H9 (cell line): ENCODE measurements around the gene ANTKMT. TPM values are rescaled to one million over a fixed set of nuclear protein-coding genes. Genes with fewer than 3 reads are reported as not detected.

Experiments
- DNase-seq: peaks from one replicate; pipeline ENCODE4 v3.0.0-alpha.2; 2017
- H2AFZ ChIP-seq: one replicate; pipeline ENCODE4 v1.6.1; 2013; ENCODE audit warnings: mild to moderate bottlenecking, low read length, control low read depth, moderate library complexity
- H2AK5ac ChIP-seq: 2 replicates; pipeline ENCODE4 v1.6.1; 2013; ENCODE audit warnings: low read length, control low read depth, mixed read lengths; ENCODE audit not compliant: insufficient read length
- H2BK120ac ChIP-seq: one replicate; pipeline ENCODE4 v1.6.1; 2013; ENCODE audit warnings: low read depth, mild to moderate bottlenecking, low read length, control low read depth, inconsistent platforms; ENCODE audit not compliant: poor library complexity, severe bottlenecking
- H2BK12ac ChIP-seq: 2 replicates; pipeline ENCODE4 v1.6.1; 2013; ENCODE audit warnings: low read length, control low read depth, mixed read lengths, low read depth; ENCODE audit not compliant: insufficient read length
- H2BK15ac ChIP-seq: 2 replicates; pipeline ENCODE4 v1.6.1; 2013; ENCODE audit warnings: low read depth, low read length, control low read depth
- H2BK20ac ChIP-seq: one replicate; pipeline ENCODE4 v1.6.1; 2013; ENCODE audit warnings: low read depth, mild to moderate bottlenecking, low read length, control low read depth, inconsistent platforms; ENCODE audit not compliant: poor library complexity, severe bottlenecking
- H2BK5ac ChIP-seq: 2 replicates; pipeline ENCODE4 v1.6.1; 2013; ENCODE audit warnings: low read length, control low read depth, mixed read lengths; ENCODE audit not compliant: insufficient read length
- H3K14ac ChIP-seq: 2 replicates; pipeline ENCODE4 v1.6.1; 2013; ENCODE audit warnings: low read length, control low read depth; ENCODE audit not compliant: insufficient read depth
- H3K18ac ChIP-seq: 2 replicates; pipeline ENCODE4 v1.6.1; 2013; ENCODE audit warnings: low read depth, mild to moderate bottlenecking, mixed read lengths, low read length, control low read depth; ENCODE audit not compliant: insufficient read length
- H3K23ac ChIP-seq: 2 replicates; pipeline ENCODE4 v1.6.1; 2013; ENCODE audit warnings: low read length, control low read depth, mixed read lengths, low read depth; ENCODE audit not compliant: insufficient read length
- H3K23me2 ChIP-seq: 2 replicates; pipeline ENCODE4 v1.6.1; 2013; ENCODE audit warnings: low read depth, mild to moderate bottlenecking, mixed read lengths, low read length, control low read depth; ENCODE audit not compliant: insufficient read length, poor library complexity, severe bottlenecking
- H3K27ac ChIP-seq: 2 replicates; pipeline ENCODE4 v1.5.1; 2013; ENCODE audit warnings: low read length, control low read depth, mixed read lengths, low read depth; ENCODE audit not compliant: insufficient read length
- H3K27me3 ChIP-seq: 2 replicates; pipeline ENCODE4 v1.6.1; 2013; ENCODE audit warnings: low read length, control low read depth, inconsistent platforms; ENCODE audit not compliant: insufficient read depth
- H3K4ac ChIP-seq: 2 replicates; pipeline ENCODE4 v1.6.1; 2013; ENCODE audit warnings: low read depth, mild to moderate bottlenecking, control low read depth, inconsistent platforms, low read length, moderate library complexity
- H3K4me1 ChIP-seq: 2 replicates; pipeline ENCODE4 v1.6.1; 2013; ENCODE audit warnings: low read length, control low read depth, inconsistent platforms; ENCODE audit not compliant: insufficient read depth
- H3K4me2 ChIP-seq: 2 replicates; pipeline ENCODE4 v1.6.1; 2013; ENCODE audit warnings: low read length, control low read depth, mixed read lengths; ENCODE audit not compliant: insufficient read length, insufficient read depth
- H3K56ac ChIP-seq: 2 replicates; pipeline ENCODE4 v1.6.1; 2013; ENCODE audit warnings: low read depth, mild to moderate bottlenecking, mixed read lengths, low read length, control low read depth; ENCODE audit not compliant: insufficient read length
- H3K79me1 ChIP-seq: 2 replicates; pipeline ENCODE4 v1.6.1; 2013; ENCODE audit warnings: low read depth, mild to moderate bottlenecking, moderate library complexity, low read length, control low read depth, inconsistent platforms; ENCODE audit not compliant: insufficient read depth, poor library complexity, severe bottlenecking
- H3K79me2 ChIP-seq: 2 replicates; pipeline ENCODE4 v1.6.1; 2013; ENCODE audit warnings: low read length, control low read depth, inconsistent platforms; ENCODE audit not compliant: insufficient read depth
- H3K9ac ChIP-seq: 2 replicates; pipeline ENCODE4 v1.6.1; 2013; ENCODE audit warnings: low read length, control low read depth, mixed read lengths; ENCODE audit not compliant: insufficient read length; ENCODE audit errors: extremely low read depth
- H3K9me3 ChIP-seq: one replicate; pipeline ENCODE4 v1.6.1; 2013; ENCODE audit warnings: low read depth, low read length, inconsistent platforms; ENCODE audit not compliant: control insufficient read depth
- H3T11ph ChIP-seq: one replicate; pipeline ENCODE4 v1.6.1; 2013; ENCODE audit warnings: mild to moderate bottlenecking, low read length, control low read depth, inconsistent platforms
- H4K20me1 ChIP-seq: one replicate; pipeline ENCODE4 v1.6.1; 2013; ENCODE audit not compliant: control insufficient read depth, insufficient read length, insufficient read depth
- H4K5ac ChIP-seq: 2 replicates; pipeline ENCODE4 v1.6.1; 2013; ENCODE audit warnings: low read depth, mild to moderate bottlenecking, mixed read lengths, low read length, control low read depth; ENCODE audit not compliant: insufficient read length
- H4K8ac ChIP-seq: replicated peaks from 2 replicates; pipeline ENCODE4 v1.6.1; 2013; ENCODE audit warnings: low read length, control low read depth, mixed read lengths, low read depth; ENCODE audit not compliant: insufficient read length
- H4K91ac ChIP-seq: 2 replicates; pipeline ENCODE4 v1.6.1; 2013; ENCODE audit warnings: low read depth, mild to moderate bottlenecking, moderate library complexity, mixed read lengths, low read length, control low read depth; ENCODE audit not compliant: insufficient read length
- H3K27ac Mint-ChIP-seq, 3 experiments: 2 replicates in 2 of 3; 3 replicates in 1 of 3; pipeline ENCODE4 v1.8.0; 2020 to 2021; ENCODE audit warnings: mixed read lengths in 3 of 3, mild to moderate bottlenecking in 1 of 3, moderate library complexity in 1 of 3
- H3K27me3 Mint-ChIP-seq: 2 replicates; pipeline ENCODE4 v1.8.0; 2021; ENCODE audit warnings: low read depth, mild to moderate bottlenecking, moderate library complexity, mixed read lengths
- H3K36me3 Mint-ChIP-seq, 3 experiments: 2 replicates in 2 of 3; 3 replicates in 1 of 3; pipeline ENCODE4 v1.8.0; 2020 to 2021; ENCODE audit warnings: low read depth in 3 of 3, mixed read lengths in 3 of 3; ENCODE audit not compliant: insufficient read depth in 1 of 3
- H3K4me1 Mint-ChIP-seq, 2 experiments: 2 replicates each; pipeline ENCODE4 v1.8.0; 2020; ENCODE audit warnings: mixed read lengths in 2 of 2
- H3K4me3 Mint-ChIP-seq, 2 experiments: 2 replicates in 1 of 2; 3 replicates in 1 of 2; pipeline ENCODE4 v1.8.0; 2020 to 2021; ENCODE audit warnings: mild to moderate bottlenecking in 2 of 2, mixed read lengths in 2 of 2, moderate library complexity in 1 of 2
- H3K9me3 Mint-ChIP-seq, 2 experiments: 2 replicates in 1 of 2; 3 replicates in 1 of 2; pipeline ENCODE4 v1.8.0; 2020; ENCODE audit warnings: mild to moderate bottlenecking in 2 of 2, mixed read lengths in 2 of 2, moderate library complexity in 1 of 2
- WGBS: extraction: QIAGEN DNeasy Blood & Tissue Kit; methylation state at CpG from one replicate; pipeline ENCODE4 v1.1.7; 2013; ENCODE audit warnings: missing lambda C conversion rate, low lambda C conversion rate, mixed read lengths; ENCODE audit not compliant: insufficient read length; ENCODE audit errors: extremely low coverage; 5-methylcytosine and 5-hydroxymethylcytosine counted together
- total RNA-seq: library from RNA; stranded (reverse); gene quantifications from 2 replicates; pipeline ENCODE4 v1.2.1, GENCODE V29; 2021
- TF ChIP-seq, protein P1 (sequence below): fragments of 200-600 bp; sonication (generic); conservative IDR thresholded peaks from 3 replicates; pipeline ENCODE4 v1.8.0; 2021; ENCODE audit warnings: antibody characterized with exemption, mild to moderate bottlenecking

Gene ANTKMT
- total RNA-seq, 1 experiment from 2014 or later: 31.5 TPM

DNA sequence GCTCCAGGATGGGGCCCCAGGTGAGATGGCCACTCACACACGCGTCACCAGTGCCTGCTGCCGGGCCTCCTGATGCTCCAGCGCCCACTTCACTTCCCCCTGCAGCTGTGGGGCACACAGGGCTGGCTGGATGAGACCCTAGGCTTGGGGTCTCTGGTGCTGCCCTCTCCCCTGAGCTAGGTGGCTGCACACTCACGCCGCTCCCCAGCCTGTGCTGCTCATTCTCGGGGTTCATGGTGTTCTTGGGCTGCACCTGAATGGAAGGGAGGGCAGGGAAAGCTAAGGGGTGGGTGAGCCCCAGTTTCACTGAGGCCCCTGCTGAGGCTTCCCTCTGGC, 4.1 kb downstream of the ANTKMT start:
- H2BK15ac ChIP-seq: no peak overlapping the region
- H3K9me3 Mint-ChIP-seq: no peaks in the 10 kb centered on the region
- WGBS: no CpG with 5 or more reads among the region's 7 CpGs
- no peak overlapping the region for H3K4ac ChIP-seq
- no peak overlapping the region for H3K9ac ChIP-seq
- H3T11ph ChIP-seq: no peak overlapping the region
- no peak overlapping the region for H3K4me2 ChIP-seq
- H3K36me3 Mint-ChIP-seq: peaks cover 0 to 5% (median 3%) of the 10 kb centered on the region in 3 experiments; a peak in 1 of 7 replicates
- no peak overlapping the region for H2AK5ac ChIP-seq
- no peak overlapping the region for H4K5ac ChIP-seq
- H3K14ac ChIP-seq: no peak overlapping the region
- H3K4me1 Mint-ChIP-seq: peaks cover 3 to 4% of the 10 kb centered on the region in 2 experiments
- no peak overlapping the region for H2AFZ ChIP-seq
- no peak overlapping the region for H4K91ac ChIP-seq
- peaks cover 14% of the 10 kb centered on the region for H3K27me3 Mint-ChIP-seq
- no peak overlapping the region for H3K23ac ChIP-seq
- no peak overlapping the region for H3K56ac ChIP-seq
- no peaks in the 10 kb centered on the region for H3K9me3 ChIP-seq
- TF ChIP-seq, protein P1, sequence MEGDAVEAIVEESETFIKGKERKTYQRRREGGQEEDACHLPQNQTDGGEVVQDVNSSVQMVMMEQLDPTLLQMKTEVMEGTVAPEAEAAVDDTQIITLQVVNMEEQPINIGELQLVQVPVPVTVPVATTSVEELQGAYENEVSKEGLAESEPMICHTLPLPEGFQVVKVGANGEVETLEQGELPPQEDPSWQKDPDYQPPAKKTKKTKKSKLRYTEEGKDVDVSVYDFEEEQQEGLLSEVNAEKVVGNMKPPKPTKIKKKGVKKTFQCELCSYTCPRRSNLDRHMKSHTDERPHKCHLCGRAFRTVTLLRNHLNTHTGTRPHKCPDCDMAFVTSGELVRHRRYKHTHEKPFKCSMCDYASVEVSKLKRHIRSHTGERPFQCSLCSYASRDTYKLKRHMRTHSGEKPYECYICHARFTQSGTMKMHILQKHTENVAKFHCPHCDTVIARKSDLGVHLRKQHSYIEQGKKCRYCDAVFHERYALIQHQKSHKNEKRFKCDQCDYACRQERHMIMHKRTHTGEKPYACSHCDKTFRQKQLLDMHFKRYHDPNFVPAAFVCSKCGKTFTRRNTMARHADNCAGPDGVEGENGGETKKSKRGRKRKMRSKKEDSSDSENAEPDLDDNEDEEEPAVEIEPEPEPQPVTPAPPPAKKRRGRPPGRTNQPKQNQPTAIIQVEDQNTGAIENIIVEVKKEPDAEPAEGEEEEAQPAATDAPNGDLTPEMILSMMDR: no peak
- no peak overlapping the region for H4K8ac ChIP-seq
- H3K4me1 ChIP-seq: no peaks in the 10 kb centered on the region
- H2BK5ac ChIP-seq: no peak overlapping the region
- H2BK12ac ChIP-seq: no peak overlapping the region
- no peak overlapping the region for H3K4me3 Mint-ChIP-seq
- no peak overlapping the region for H3K27ac ChIP-seq
- no peak for DNase-seq
- no peak overlapping the region for H2BK20ac ChIP-seq
- H3K23me2 ChIP-seq: peaks cover 13% of the 10 kb centered on the region
- no peaks in the 10 kb centered on the region for H3K79me1 ChIP-seq
- H4K20me1 ChIP-seq: no peaks in the 10 kb centered on the region
- no peak overlapping the region for H2BK120ac ChIP-seq
- H3K79me2 ChIP-seq: no peaks in the 10 kb centered on the region
- H3K27me3 ChIP-seq: no peaks in the 10 kb centered on the region
- H3K27ac Mint-ChIP-seq: no peak overlapping the region
- H3K18ac ChIP-seq: no peak overlapping the region
